Measurements from ENCODE around the gene KCNK17. TPM values are rescaled to one million over a fixed set of nuclear protein-coding genes. Genes with fewer than 3 reads are reported as not detected.

Gene KCNK17
- total RNA-seq, 2 donors from 2014 or later = not detected

DNA sequence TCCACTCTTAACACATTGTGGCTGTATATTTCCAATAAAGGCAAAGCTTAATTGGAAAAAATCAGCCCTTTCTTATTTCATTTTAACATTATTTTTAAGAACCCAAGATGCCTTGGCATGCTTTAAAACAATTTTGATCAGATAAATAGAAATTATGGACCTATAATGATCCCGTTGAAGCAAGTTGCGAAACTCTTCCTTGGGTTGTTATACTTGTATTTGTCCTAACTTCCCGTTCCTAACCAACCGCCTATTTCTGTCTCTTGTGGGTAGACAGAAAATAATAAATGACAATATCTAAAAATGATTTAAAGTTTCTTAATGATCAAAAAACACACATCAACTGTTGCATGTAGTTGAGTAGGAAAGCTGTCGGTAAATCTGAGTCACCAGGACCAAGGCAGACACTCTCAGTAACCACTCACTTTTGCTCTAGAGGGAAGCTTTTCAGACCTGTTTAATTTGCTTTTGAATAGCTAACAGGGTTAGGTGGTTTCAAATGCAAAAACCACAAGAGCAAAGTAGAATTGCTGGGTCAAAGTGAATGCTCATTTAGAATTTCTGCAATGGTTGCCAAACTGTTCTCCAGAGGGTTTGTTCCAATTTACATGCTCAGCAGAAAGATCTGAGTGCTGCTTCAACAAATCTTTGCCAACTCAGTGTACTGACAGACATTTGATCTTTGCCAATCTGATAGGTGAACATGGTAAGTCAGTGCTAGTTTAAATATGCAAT is 50.7 kb downstream of the KCNK17 start:
- DNase-seq (ENCODE audit: low spot score) (no peak), ATAC-seq (no peak)

DNA sequence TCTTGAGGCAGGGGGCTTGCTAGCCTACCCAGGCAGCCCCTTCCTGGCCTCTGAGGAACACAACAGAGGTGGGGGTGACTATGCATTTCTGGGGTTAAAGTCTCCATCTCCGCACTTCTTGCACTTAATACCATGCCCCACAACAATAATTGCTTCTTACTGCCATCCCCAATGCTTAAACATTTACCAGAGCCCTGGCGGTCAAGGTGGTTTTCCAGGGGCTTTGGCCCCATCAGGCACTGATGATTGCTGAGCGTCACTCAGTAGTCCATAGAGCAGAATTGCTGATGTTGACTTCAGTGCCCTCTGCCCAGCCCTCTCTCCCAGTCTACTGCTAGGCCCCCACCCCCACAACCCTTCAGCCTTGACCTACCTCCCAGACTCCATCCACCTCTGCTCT is 52.5 kb downstream of the KCNK17 start:
- no peaks in the 10 kb centered on the region for H3K9me3 Mint-ChIP-seq
- no peak overlapping the region for H3K4me3 Mint-ChIP-seq
- no peaks in the 10 kb centered on the region for H3K4me1 Mint-ChIP-seq (ENCODE audit: low read depth in 2 of 2)
- ATAC-seq (no peak), DNase-seq (ENCODE audit: low spot score) (no peak)
- H3K36me3 Mint-ChIP-seq = no peaks in the 10 kb centered on the region
- no peak overlapping the region for H3K27ac Mint-ChIP-seq
- H3K27me3 Mint-ChIP-seq = peaks cover 21 to 31% of the 10 kb centered on the region in 2 donors

More for the DNA sequence above, 50.7 kb downstream of the KCNK17 start:
- H3K27me3 Mint-ChIP-seq = peaks cover 20 to 31% of the 10 kb centered on the region in 2 donors
- no peak overlapping the region for H3K4me3 Mint-ChIP-seq
- no peaks in the 10 kb centered on the region for H3K36me3 Mint-ChIP-seq
- no peaks in the 10 kb centered on the region for H3K4me1 Mint-ChIP-seq (ENCODE audit: low read depth in 2 of 2)
- no peaks in the 10 kb centered on the region for H3K9me3 Mint-ChIP-seq
- no peak overlapping the region for H3K27ac Mint-ChIP-seq

DNA sequence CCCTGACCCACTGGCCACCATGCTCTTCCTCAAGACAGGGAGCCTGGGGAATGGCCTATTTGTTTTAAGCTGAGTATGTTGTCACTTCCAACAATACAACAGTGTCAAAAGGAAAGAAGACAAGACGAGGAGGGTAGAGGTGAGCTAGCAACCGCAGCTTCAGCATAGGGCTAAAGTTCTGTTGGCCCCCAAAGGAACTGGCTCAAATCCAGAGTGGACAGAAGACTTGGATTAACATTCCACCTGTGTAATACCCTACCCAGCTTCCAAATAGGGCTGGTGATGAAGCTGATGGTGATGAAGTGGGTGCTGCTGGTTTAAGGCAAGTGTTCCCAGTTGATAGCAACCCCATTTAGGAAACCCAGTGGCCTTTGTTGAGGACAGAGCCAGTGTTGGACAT is 53.3 kb downstream of the KCNK17 start:
- Mint-ChIP-seq H3K9me3 (no peaks in the 10 kb centered on the region), H3K4me3 (no peak overlapping the region), H3K27me3 (peaks cover 20 to 31% of the 10 kb centered on the region in 2 donors), H3K36me3 (no peaks in the 10 kb centered on the region), H3K4me1 (ENCODE audit: low read depth in 2 of 2) (no peaks in the 10 kb centered on the region), H3K27ac (no peak overlapping the region)
- DNase-seq (ENCODE audit: low spot score) = no peak
- ATAC-seq = no peak

DNA sequence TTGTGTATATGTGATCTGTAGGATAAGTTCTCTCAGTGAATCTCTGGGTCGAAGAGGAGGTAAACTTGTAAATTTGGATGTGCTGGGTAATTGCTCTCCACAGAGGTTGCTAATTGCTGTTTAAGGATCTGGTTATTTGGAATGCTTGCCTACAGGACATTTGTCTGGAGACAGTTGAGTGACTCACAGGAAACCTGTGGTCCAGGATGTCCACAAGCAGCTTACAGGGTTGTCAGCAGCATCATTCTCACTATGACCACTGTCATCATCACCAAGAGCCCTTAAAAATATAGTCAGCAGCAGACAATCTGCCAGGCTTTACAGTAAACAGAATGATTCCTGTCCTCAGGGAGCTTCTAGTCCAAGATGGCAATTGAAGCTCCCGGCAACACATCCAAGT is 53.8 kb downstream of the KCNK17 start:
- H3K27ac Mint-ChIP-seq = no peak overlapping the region
- ATAC-seq = no peak
- no peaks in the 10 kb centered on the region for H3K36me3 Mint-ChIP-seq
- H3K27me3 Mint-ChIP-seq = peaks cover 20 to 31% of the 10 kb centered on the region in 2 donors
- H3K4me3 Mint-ChIP-seq = no peak overlapping the region
- no peaks in the 10 kb centered on the region for H3K4me1 Mint-ChIP-seq (ENCODE audit: low read depth in 2 of 2)
- no peak for DNase-seq (ENCODE audit: low spot score)
- no peaks in the 10 kb centered on the region for H3K9me3 Mint-ChIP-seq

DNA sequence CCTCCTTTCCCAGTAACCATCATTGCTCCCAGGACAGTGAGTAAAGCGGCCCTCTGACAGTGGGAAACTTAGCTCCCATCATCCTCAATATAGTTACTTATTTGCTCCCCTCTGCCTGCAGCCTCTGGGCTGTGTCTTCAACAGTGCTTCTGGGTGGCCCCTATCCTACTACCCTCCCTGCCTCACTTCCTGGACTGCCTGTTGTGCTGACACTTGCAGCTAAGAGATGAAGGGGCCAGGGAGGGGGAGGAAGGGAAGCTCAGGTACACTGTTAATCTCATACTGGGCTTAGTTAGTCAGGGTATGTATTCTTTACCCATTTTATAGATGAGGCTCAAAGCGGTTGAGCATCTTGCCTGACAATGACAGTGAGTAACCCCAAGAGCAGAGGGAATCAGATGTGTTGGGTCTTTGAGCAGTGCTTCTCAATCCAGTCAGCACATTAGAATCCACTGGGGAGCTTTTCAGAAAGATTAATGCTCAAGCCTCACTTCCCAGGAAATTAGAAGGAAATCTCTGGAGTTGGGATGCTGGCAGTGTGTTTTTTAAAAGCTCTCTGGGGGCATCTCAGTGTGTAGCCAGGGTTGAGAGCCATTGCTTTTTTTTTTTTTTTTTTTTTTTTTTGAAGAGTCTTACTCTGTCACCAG is 57.8 kb downstream of the KCNK17 start:
- H3K4me3 Mint-ChIP-seq = no peak overlapping the region
- no peaks in the 10 kb centered on the region for H3K4me1 Mint-ChIP-seq (ENCODE audit: low read depth in 2 of 2)
- DNase-seq (ENCODE audit: low spot score) (no peak), ATAC-seq (no peak)
- H3K27ac Mint-ChIP-seq = no peak overlapping the region
- no peaks in the 10 kb centered on the region for H3K9me3 Mint-ChIP-seq
- H3K27me3 Mint-ChIP-seq = peaks cover 30 to 55% of the 10 kb centered on the region in 2 donors
- H3K36me3 Mint-ChIP-seq = no peaks in the 10 kb centered on the region

DNA sequence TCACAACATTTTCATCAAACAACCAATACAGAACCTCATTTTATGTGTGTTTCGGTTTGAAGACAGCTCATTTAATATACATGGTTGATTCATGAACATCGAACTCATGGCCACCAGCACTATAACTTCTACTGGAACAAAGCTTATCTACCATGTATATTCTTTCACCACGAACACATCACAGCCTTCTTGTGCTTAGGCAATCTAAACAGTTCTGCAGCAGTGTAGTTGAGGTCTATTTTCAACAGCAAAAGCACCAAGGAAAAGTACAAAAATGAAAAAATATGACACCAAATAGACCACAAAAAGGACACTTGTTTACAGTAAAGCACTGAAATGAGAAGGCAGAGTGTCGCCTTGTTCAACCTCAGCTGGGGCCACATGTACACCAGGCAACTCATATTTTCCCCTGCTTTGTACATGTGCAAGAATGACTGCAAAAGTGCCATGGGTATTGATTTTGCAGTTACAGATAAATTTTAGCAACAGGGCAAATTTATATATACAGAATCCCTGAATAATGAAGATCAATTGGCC is 59.2 kb downstream of the KCNK17 start:
- H3K4me3 Mint-ChIP-seq = no peak overlapping the region
- DNase-seq (ENCODE audit: low spot score) (no peak), ATAC-seq (peak in 1 of 2 donors; percentile 44)
- H3K4me1 Mint-ChIP-seq (ENCODE audit: low read depth in 2 of 2) = no peaks in the 10 kb centered on the region
- no peaks in the 10 kb centered on the region for H3K9me3 Mint-ChIP-seq
- no peak overlapping the region for H3K27ac Mint-ChIP-seq
- H3K36me3 Mint-ChIP-seq = no peaks in the 10 kb centered on the region
- peaks cover 28 to 41% of the 10 kb centered on the region in 2 donors for H3K27me3 Mint-ChIP-seq

DNA sequence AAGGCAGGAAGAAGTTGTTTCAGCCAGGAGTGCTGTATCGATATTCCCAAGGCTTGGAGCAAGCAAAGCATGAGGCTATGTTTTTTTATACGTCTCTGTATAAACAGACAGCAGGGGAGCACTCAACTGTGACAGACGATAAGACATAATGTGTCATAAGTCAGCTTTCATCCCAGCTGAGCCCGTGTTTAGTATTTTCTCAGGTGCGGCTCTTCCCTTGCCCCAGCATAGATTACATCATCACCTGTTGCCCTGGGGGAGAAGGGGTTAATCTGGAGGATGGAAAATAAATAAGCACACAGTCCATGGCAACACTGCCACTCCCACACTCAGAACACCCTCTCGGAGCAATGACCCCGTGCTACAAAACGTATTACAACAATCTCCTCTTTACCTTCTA is 62.8 kb downstream of the KCNK17 start:
- no peaks in the 10 kb centered on the region for H3K9me3 Mint-ChIP-seq

DNA sequence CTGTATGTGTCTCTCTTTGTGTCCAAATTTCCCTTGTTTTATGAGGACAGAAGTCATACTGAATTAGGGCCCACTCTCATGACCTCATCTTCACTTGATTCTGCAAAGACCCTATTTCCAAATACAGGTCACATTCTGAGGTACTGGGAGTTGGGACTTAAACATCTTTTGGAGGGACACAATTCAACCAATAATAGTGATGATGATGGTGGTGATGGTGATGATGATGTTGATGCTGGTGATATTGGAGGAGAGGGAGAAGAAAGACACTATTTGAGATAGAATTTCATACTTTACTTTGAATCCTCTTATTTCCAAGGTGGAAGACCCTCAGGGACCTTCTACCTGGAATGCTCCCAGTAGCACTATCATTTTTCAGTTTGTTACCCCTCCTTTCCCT is 63.7 kb downstream of the KCNK17 start:
- H3K4me1 Mint-ChIP-seq (ENCODE audit: low read depth in 2 of 2) = peaks cover 5 to 7% of the 10 kb centered on the region in 2 donors
- no peak overlapping the region for H3K27ac Mint-ChIP-seq
- no peaks in the 10 kb centered on the region for H3K9me3 Mint-ChIP-seq
- no peak for DNase-seq (ENCODE audit: low spot score)
- ATAC-seq = no peak
- H3K27me3 Mint-ChIP-seq = peaks cover 16 to 33% of the 10 kb centered on the region in 2 donors
- H3K4me3 Mint-ChIP-seq = no peak overlapping the region
- H3K36me3 Mint-ChIP-seq = no peaks in the 10 kb centered on the region

More for the DNA sequence above, 62.8 kb downstream of the KCNK17 start:
- ATAC-seq (no peak), DNase-seq (ENCODE audit: low spot score) (no peak)
- Mint-ChIP-seq H3K4me1 (ENCODE audit: low read depth in 2 of 2) (peaks cover 5 to 7% of the 10 kb centered on the region in 2 donors), H3K36me3 (no peaks in the 10 kb centered on the region), H3K4me3 (no peak overlapping the region), H3K27ac (no peak overlapping the region), H3K27me3 (peaks cover 16 to 33% of the 10 kb centered on the region in 2 donors)

DNA sequence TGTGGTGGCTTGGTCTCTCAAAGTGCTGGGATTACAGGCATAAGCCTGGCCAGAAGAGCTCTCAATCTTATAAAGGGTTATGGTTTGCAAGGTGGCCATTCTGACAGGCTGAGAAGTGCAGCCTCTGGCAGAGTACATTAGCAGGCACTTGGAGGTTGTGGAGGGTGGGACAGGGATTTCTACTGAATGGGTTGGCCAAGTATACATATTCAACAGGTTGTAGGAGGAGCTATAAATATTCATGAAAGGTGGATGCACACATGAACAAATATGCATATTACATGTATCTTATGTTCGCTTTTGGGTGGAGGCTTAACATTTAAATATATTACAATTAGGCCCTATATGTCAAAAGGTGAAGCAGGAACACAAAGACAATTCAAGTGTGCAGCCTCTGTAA is 64.9 kb downstream of the KCNK17 start:
- Mint-ChIP-seq H3K4me1 (ENCODE audit: low read depth in 2 of 2) (peaks cover 5 to 7% of the 10 kb centered on the region in 2 donors), H3K36me3 (no peaks in the 10 kb centered on the region), H3K27ac (no peak overlapping the region), H3K27me3 (peaks cover 12 to 23% of the 10 kb centered on the region in 2 donors), H3K4me3 (no peak overlapping the region), H3K9me3 (no peaks in the 10 kb centered on the region)
- ATAC-seq (no peak), DNase-seq (ENCODE audit: low spot score) (no peak)

Other genes with a start within 250 kb of the KCNK17 start
- 1 to 10 TPM; 3.5 to 5.2 TPM for gene SAYSD1, start 199.2 kb downstream of the KCNK17 start, total RNA-seq
- gene KCNK5, start 84.9 kb downstream of the KCNK17 start, total RNA-seq = 10 to 100 TPM in 1 of 2 donors, 1 to 10 TPM in 1; 2.1 to 10.9 TPM
- gene KCNK16, start 8.3 kb upstream of the KCNK17 start, total RNA-seq = not detected